ENCODE measurements around the gene INSM2. TPM values are rescaled to one million over a fixed set of nuclear protein-coding genes. Genes with fewer than 3 reads are reported as not detected.

The INSM2 gene
- total and polyA plus RNA-seq, 2 of the 13 experiments (the other 11 are each of a cell fraction or from before 2014, with no cell fraction given), result not detected

- TF ChIP-seq GRHL1 (CRISPR knock-in tag; conservative IDR thresholded peaks at IDR 0.05) (peak; percentile 99), ZNF841 (CRISPR knock-in tag; IDR thresholded peaks at IDR 0.05; ENCODE audit: borderline replicate concordance) (peak; percentile 100), ZNF34 (CRISPR knock-in tag; IDR thresholded peaks at IDR 0.05; ENCODE audit: borderline replicate concordance) (peak; percentile 100), BRCA1 (CRISPR knock-in tag; IDR thresholded peaks at IDR 0.05) (peak; percentile 100), RARG (CRISPR knock-in tag; IDR thresholded peaks at IDR 0.05; ENCODE audit: low read depth) (peak; percentile 100), SUZ12 (IDR thresholded peaks at IDR 0.05; ENCODE audit: low read depth, low read length) (peak; percentile 39; the same call in 1 of the 2 replicates), ZNF121 (CRISPR knock-in tag; IDR thresholded peaks at IDR 0.05) (peak; percentile 98), TEAD3 (CRISPR knock-in tag; optimal IDR thresholded peaks at IDR 0.05; ENCODE audit: borderline replicate concordance) (peak; percentile 98), ZNF256 (CRISPR knock-in tag; conservative IDR thresholded peaks at IDR 0.05) (peak; percentile 100), SNRNP70 (IDR thresholded peaks at IDR 0.05; ENCODE audit: low read depth, low read length) (no peak), SSRP1 (CRISPR knock-in tag; IDR thresholded peaks at IDR 0.05) (peak; percentile 97), ZBTB37 (CRISPR knock-in tag; IDR thresholded peaks at IDR 0.05) (peak; percentile 100), MEIS2 (CRISPR knock-in tag; IDR thresholded peaks at IDR 0.05) (peak; percentile 100), NAIF1 (CRISPR knock-in tag; IDR thresholded peaks at IDR 0.05; ENCODE audit: borderline replicate concordance) (peak; percentile 99), SKIL (CRISPR knock-in tag; IDR thresholded peaks at IDR 0.05; ENCODE audit: borderline replicate concordance) (peak; percentile 99), AGO1 (IDR thresholded peaks at IDR 0.05; ENCODE audit: low read depth, low read length, poor library complexity, severe bottlenecking) (peak; percentile 90), ERF (CRISPR knock-in tag; IDR thresholded peaks at IDR 0.05) (peak; percentile 100), ADNP (CRISPR knock-in tag; IDR thresholded peaks at IDR 0.05) (peak; percentile 99)
- TF ChIP-seq, protein P1, sequence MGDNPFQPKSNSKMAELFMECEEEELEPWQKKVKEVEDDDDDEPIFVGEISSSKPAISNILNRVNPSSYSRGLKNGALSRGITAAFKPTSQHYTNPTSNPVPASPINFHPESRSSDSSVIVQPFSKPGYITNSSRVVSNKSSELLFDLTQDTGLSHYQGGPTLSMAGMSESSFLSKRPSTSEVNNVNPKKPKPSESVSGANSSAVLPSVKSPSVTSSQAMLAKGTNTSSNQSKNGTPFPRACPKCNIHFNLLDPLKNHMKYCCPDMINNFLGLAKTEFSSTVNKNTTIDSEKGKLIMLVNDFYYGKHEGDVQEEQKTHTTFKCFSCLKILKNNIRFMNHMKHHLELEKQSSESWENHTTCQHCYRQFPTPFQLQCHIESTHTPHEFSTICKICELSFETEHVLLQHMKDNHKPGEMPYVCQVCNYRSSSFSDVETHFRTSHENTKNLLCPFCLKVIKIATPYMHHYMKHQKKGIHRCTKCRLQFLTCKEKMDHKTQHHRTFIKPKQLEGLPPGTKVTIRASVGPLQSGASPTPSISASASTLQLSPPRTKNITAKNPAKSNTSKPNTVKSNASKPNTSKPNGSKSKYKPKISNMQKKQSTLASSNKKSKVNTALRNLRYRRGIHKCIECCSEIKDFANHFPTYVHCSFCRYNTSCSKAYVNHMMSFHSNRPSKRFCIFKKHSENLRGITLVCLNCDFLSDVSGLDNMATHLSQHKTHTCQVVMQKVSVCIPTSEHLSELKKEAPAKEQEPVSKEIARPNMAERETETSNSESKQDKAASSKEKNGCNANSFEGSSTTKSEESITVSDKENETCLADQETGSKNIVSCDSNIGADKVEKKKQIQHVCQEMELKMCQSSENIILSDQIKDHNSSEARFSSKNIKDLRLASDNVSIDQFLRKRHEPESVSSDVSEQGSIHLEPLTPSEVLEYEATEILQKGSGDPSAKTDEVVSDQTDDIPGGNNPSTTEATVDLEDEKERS (CRISPR knock-in tag; IDR thresholded peaks at IDR 0.05), result peak; percentile 100
- TF ChIP-seq, protein P2, sequence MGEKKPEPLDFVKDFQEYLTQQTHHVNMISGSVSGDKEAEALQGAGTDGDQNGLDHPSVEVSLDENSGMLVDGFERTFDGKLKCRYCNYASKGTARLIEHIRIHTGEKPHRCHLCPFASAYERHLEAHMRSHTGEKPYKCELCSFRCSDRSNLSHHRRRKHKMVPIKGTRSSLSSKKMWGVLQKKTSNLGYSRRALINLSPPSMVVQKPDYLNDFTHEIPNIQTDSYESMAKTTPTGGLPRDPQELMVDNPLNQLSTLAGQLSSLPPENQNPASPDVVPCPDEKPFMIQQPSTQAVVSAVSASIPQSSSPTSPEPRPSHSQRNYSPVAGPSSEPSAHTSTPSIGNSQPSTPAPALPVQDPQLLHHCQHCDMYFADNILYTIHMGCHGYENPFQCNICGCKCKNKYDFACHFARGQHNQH (CRISPR knock-in tag; IDR thresholded peaks at IDR 0.05), result peak; percentile 100
Observed at GRCh38 chr14:35534873-35535482, 1.0 kb downstream of the INSM2 start (continued).

All from HepG2 (cell line).